Measurements from ENCODE around the gene ZNF862.
A peak's percentile ranks its signal among the peaks of the same experiment; 100 is the strongest.

ZNF862 gene

GRCh38 chr7:149869867-149870266 lies 31.7 kb downstream of the ZNF862 start:
- Histone ChIP-seq H3K36me3 (no peaks in the 10 kb centered on the region), H3K9me3 (no peaks in the 10 kb centered on the region), H3K4me3 (ENCODE audit: low read depth, low read length) (no peak overlapping the region), H3K27me3 (no peaks in the 10 kb centered on the region), H3K4me1 (peaks cover 5% of the 10 kb centered on the region)
- DNase-seq: no peak
- TF ChIP-seq, protein P1, sequence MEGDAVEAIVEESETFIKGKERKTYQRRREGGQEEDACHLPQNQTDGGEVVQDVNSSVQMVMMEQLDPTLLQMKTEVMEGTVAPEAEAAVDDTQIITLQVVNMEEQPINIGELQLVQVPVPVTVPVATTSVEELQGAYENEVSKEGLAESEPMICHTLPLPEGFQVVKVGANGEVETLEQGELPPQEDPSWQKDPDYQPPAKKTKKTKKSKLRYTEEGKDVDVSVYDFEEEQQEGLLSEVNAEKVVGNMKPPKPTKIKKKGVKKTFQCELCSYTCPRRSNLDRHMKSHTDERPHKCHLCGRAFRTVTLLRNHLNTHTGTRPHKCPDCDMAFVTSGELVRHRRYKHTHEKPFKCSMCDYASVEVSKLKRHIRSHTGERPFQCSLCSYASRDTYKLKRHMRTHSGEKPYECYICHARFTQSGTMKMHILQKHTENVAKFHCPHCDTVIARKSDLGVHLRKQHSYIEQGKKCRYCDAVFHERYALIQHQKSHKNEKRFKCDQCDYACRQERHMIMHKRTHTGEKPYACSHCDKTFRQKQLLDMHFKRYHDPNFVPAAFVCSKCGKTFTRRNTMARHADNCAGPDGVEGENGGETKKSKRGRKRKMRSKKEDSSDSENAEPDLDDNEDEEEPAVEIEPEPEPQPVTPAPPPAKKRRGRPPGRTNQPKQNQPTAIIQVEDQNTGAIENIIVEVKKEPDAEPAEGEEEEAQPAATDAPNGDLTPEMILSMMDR (IDR thresholded peaks at IDR 0.05; ENCODE audit: low read depth, low read length): no peak

- no peaks in the 10 kb centered on the region for H3K9me3 ChIP-seq
- H3K36me3 ChIP-seq: no peaks in the 10 kb centered on the region
- no peaks in the 10 kb centered on the region for H3K27me3 ChIP-seq
- H3K4me3 ChIP-seq (ENCODE audit: low read depth, low read length): no peak overlapping the region
- DNase-seq: no peak
- H3K4me1 ChIP-seq: peaks cover 5% of the 10 kb centered on the region
- TF ChIP-seq, protein P1 (IDR thresholded peaks at IDR 0.05; ENCODE audit: low read depth, low read length): no peak
These were observed 32.1 kb downstream of the ZNF862 start for GRCh38 chr7:149870274-149870673.

DNA sequence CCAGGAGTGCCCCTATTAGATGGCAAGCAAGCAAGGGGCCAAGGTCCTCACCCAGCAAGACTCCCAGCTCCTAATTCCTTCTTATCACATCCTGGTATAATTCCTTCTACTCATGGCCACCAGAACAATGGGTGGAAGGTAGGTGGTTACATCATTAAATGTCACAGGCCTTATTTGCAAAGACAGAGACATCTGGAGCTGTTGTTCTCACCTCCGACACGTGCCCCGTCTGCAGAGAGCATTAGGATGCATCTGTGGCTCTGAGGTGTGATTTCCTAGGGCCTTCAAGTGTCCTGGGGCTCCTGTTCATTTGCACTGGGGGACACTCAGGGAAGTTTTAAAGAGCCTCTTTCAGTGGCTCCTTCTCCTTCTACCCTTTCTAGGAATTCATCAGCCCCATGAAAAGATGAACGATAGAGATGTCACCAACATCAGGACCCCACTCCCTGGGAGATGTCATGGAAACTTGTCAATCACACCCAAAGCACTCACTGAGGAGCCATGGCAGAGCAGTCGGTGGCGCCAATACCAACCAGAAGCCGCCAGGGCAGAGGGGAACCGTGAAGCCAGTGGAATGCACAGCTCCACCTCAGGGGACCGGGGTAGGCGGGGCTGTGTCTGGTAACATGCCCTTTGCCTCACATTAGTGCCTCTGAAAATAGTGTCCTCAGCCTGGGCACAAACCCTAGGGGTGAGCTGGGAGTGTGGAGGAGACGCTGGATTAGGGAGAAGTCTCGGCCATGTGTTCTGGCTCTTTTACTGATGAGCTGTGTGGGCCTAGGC lies 32.7 kb downstream of the ZNF862 start:
- Histone ChIP-seq H3K4me1 (peaks cover 5% of the 10 kb centered on the region), H3K27me3 (no peaks in the 10 kb centered on the region), H3K9me3 (no peaks in the 10 kb centered on the region), H3K36me3 (no peaks in the 10 kb centered on the region), H3K4me3 (ENCODE audit: low read depth, low read length) (no peak overlapping the region)
- TF ChIP-seq, protein P1 (IDR thresholded peaks at IDR 0.05; ENCODE audit: low read depth, low read length): no peak
- DNase-seq: no peak

- H3K9me3 ChIP-seq: no peaks in the 10 kb centered on the region
- no peak for DNase-seq
- no peaks in the 10 kb centered on the region for H3K27me3 ChIP-seq
- no peak overlapping the region for H3K4me3 ChIP-seq (ENCODE audit: low read depth, low read length)
- TF ChIP-seq, protein P1 (IDR thresholded peaks at IDR 0.05; ENCODE audit: low read depth, low read length): no peak
- H3K36me3 ChIP-seq: no peaks in the 10 kb centered on the region
- H3K4me1 ChIP-seq: peaks cover 5% of the 10 kb centered on the region
These were observed 33.4 kb downstream of the ZNF862 start for GRCh38 chr7:149871576-149871975.

GRCh38 chr7:149872419-149873073 lies 34.4 kb downstream of the ZNF862 start:
- Histone ChIP-seq H3K4me3 (ENCODE audit: low read depth, low read length) (peak overlapping the region; percentile 80), H3K36me3 (no peaks in the 10 kb centered on the region), H3K4me1 (peaks cover 5% of the 10 kb centered on the region), H3K27me3 (no peaks in the 10 kb centered on the region), H3K9me3 (no peaks in the 10 kb centered on the region)
- DNase-seq: peak; percentile 86
- TF ChIP-seq, protein P1 (IDR thresholded peaks at IDR 0.05; ENCODE audit: low read depth, low read length): peak; percentile 18; the same call in 1 of the 2 replicates

All from BE2C (cell line).